ENCODE measurements around the gene AGXT. TPM values are rescaled to one million over a fixed set of nuclear protein-coding genes. Genes with fewer than 3 reads are reported as not detected.

The AGXT gene
- total and polyA plus RNA-seq, 2 of the 8 experiments (the other 6 are each of a cell fraction or from before 2014, with no cell fraction given) = 0.03 TPM; not detected in 1

- no peak for TF ChIP-seq HDAC2 (IDR thresholded peaks at IDR 0.05; ENCODE audit: borderline replicate concordance in 1 of 2, low read depth in 2 of 2, low read length in 2 of 2)
These were observed 44.9 kb upstream of the AGXT start (continued) for GRCh38 chr2:240823449-240824336.

Measured in H1 (cell line).